Mammary epithelial cell (primary cell): ENCODE data around the gene RBM4B.

Experiments
- CTCF ChIP-seq, 2 donors: IDR thresholded peaks in 1 of 2; conservative IDR thresholded peaks in 1 of 2; 2 replicates each; pipeline ENCODE4 v1.5.1; 2011 to 2012; ENCODE audit warnings: inconsistent platforms in 2 of 2, low read length in 2 of 2, mild to moderate bottlenecking in 2 of 2, control low read depth in 1 of 2, low read depth in 1 of 2; ENCODE audit not compliant: insufficient read depth in 1 of 2; ENCODE audit errors: extremely low read depth in 1 of 2
- EZH2 ChIP-seq: IDR thresholded peaks from 2 replicates; pipeline ENCODE4 v1.6.1; 2012; ENCODE audit warnings: low read length, inconsistent platforms, borderline replicate concordance

- TF ChIP-seq CTCF (conservative IDR thresholded peaks at IDR 0.05 in 1 of 2, IDR thresholded peaks at IDR 0.05 in 1 of 2; ENCODE audit: extremely low read depth in 1 of 2, insufficient read depth in 1 of 2, low read depth in 1 of 2, low read length in 2 of 2) (no peak), EZH2 (no peak)
Measured at GRCh38 chr11:66628061-66628603, 49.6 kb downstream of the RBM4B start.
